ENCODE results near the gene DUSP15.
"Not testable (repeated sequence)": the region's sequence is repeated elsewhere in the genome, so short reads cannot be mapped to it uniquely, and the experiment has no call there.

DUSP15 gene

DNA sequence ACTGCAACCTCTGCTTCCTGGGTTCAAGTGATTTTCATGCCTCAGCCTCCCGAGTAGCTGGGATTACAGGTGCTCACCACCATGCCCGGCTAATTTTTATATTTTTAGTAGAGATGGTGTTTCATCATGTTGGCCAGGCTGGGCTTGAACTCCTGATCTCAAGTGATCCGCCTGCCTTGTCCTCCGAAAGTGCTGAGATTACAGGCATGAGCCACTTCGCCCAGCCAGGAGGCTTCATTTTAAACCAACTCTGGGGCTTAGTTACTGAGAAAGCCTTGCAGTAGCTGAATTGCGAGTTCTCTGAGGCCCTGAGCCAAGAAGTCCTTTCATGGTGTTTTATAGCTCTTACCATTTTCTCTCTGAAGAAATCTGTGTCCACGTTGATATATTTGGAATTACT, 56.2 kb downstream of the DUSP15 start:
- not testable (repeated sequence) for DNase-seq; H3K27me3 ChIP-seq (replicated peaks; ENCODE audit: control insufficient read depth, insufficient read depth, low read length, poor library complexity, severe bottlenecking); H3K27ac ChIP-seq (ENCODE audit: insufficient read depth, low read length, poor library complexity, severe bottlenecking); H3K4me3 ChIP-seq (ENCODE audit: insufficient read depth, low read depth, low read length, poor library complexity, severe bottlenecking); H3K4me1 ChIP-seq (ENCODE audit: control insufficient read depth, insufficient read depth, low read length, poor library complexity, severe bottlenecking); H3K36me3 ChIP-seq (ENCODE audit: control insufficient read depth, insufficient read depth, low read length); H3K9me3 ChIP-seq (ENCODE audit: control insufficient read depth, low read length)

GRCh38 chr20:31813611-31814010, 56.7 kb downstream of the DUSP15 start:
- no peaks in the 10 kb centered on the region for H3K9me3 ChIP-seq (ENCODE audit: control insufficient read depth, low read length)
- no peaks in the 10 kb centered on the region for H3K36me3 ChIP-seq (ENCODE audit: control insufficient read depth, insufficient read depth, low read length)
- no peak overlapping the region for H3K4me3 ChIP-seq (ENCODE audit: insufficient read depth, low read depth, low read length, poor library complexity, severe bottlenecking)
- H3K27ac ChIP-seq (ENCODE audit: insufficient read depth, low read length, poor library complexity, severe bottlenecking), result no peak overlapping the region
- no peaks in the 10 kb centered on the region for H3K4me1 ChIP-seq (ENCODE audit: control insufficient read depth, insufficient read depth, low read length, poor library complexity, severe bottlenecking)
- DNase-seq, result no peak
- no peaks in the 10 kb centered on the region for H3K27me3 ChIP-seq (replicated peaks; ENCODE audit: control insufficient read depth, insufficient read depth, low read length, poor library complexity, severe bottlenecking)

DNA sequence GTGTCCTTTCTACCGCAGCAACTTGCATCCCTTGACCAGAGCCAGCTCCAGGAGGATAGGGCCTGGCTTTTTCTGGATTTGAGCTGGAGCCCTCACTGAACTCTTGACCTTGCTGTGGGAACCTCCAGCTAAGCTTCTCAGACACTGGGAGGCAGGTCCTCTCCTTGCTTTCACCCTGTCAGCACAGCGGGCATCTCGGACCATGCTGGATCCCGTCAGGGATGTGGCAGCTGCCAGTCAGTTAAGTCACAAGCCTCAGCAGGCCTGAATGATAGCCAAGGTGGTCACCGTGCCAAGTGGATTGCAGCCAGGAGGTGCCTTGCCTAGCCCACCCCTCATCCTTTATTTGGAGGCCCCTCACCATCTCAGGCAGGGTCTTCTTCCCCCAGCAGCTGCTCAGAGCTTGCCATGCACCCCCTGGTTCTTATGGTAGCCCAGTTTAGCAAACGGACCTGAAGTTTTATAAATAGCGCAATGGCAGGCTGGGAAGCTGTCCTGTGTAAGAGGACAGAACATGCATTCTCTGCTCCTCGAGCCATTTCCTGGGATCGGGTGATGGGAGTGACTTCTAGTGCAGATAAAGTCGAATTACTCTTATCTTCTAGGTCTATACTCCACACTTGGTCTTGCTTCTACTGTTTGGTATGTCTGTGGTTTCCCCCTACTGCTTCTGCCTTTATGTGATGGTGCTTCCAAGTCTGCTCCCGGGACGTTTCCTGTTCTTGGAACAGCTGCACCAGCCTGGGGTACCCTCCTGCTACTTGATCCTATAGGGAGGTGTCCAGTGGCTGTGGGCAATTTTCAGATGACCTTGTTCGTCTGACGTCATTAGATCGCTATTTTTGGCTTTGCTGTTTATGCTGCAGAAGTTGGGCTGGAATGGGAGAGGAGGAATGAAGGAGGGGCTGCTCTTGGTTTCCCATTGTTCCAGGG, 58.3 kb downstream of the DUSP15 start:
- Histone ChIP-seq H3K4me3 (ENCODE audit: insufficient read depth, low read depth, low read length, poor library complexity, severe bottlenecking) (no peak overlapping the region), H3K36me3 (ENCODE audit: control insufficient read depth, insufficient read depth, low read length) (no peaks in the 10 kb centered on the region), H3K9me3 (ENCODE audit: control insufficient read depth, low read length) (no peaks in the 10 kb centered on the region), H3K27ac (ENCODE audit: insufficient read depth, low read length, poor library complexity, severe bottlenecking) (no peak overlapping the region), H3K4me1 (ENCODE audit: control insufficient read depth, insufficient read depth, low read length, poor library complexity, severe bottlenecking) (no peaks in the 10 kb centered on the region), H3K27me3 (replicated peaks; ENCODE audit: control insufficient read depth, insufficient read depth, low read length, poor library complexity, severe bottlenecking) (no peaks in the 10 kb centered on the region)
- DNase-seq, result no peak

- Histone ChIP-seq H3K36me3 (ENCODE audit: control insufficient read depth, insufficient read depth, low read length) (no peaks in the 10 kb centered on the region), H3K9me3 (ENCODE audit: control insufficient read depth, low read length) (no peaks in the 10 kb centered on the region), H3K4me3 (ENCODE audit: insufficient read depth, low read depth, low read length, poor library complexity, severe bottlenecking) (no peak overlapping the region), H3K27me3 (replicated peaks; ENCODE audit: control insufficient read depth, insufficient read depth, low read length, poor library complexity, severe bottlenecking) (no peaks in the 10 kb centered on the region), H3K27ac (ENCODE audit: insufficient read depth, low read length, poor library complexity, severe bottlenecking) (no peak overlapping the region), H3K4me1 (ENCODE audit: control insufficient read depth, insufficient read depth, low read length, poor library complexity, severe bottlenecking) (no peaks in the 10 kb centered on the region)
- no peak for DNase-seq
Observed at GRCh38 chr20:31811198-31811597, 59.1 kb downstream of the DUSP15 start.

Measured in effector memory CD4-positive, alpha-beta T cell (primary cell).